ENCODE results near the gene RNPS1.

Gene RNPS1

GRCh38 chr16:2267913-2268666, at the start of gene RNPS1:
Gene RNPS1, minus strand, starts transcription at chr16:2268126. Its CDS starts 3,483 bp downstream, at chr16:2264643.
- peak; percentile 97 for DNase-seq

GRCh38 chr16:2317231-2318020, 49.5 kb upstream of the RNPS1 start:
- DNase-seq: no peak

GRCh38 chr16:2308089-2308962, 40.4 kb upstream of the RNPS1 start:
- no peak for DNase-seq

- DNase-seq: no peak
Measured at GRCh38 chr16:2299915-2300192, 31.9 kb upstream of the RNPS1 start.

GRCh38 chr16:2299121-2299914, 31.4 kb upstream of the RNPS1 start:
- DNase-seq: no peak

- no peak for DNase-seq
Measured at GRCh38 chr16:2298621-2299020, 30.7 kb upstream of the RNPS1 start.

- DNase-seq: no peak
Measured at GRCh38 chr16:2297506-2297860, 29.6 kb upstream of the RNPS1 start.

GRCh38 chr16:2296661-2297505, 29.0 kb upstream of the RNPS1 start:
- DNase-seq: peak; percentile 48

- no peak for DNase-seq
Measured at GRCh38 chr16:2295056-2295798, 27.3 kb upstream of the RNPS1 start.

- no peak for DNase-seq
Measured at GRCh38 chr16:2292221-2292620, 24.3 kb upstream of the RNPS1 start.

- DNase-seq: no peak
Measured at GRCh38 chr16:2289282-2289681, 21.4 kb upstream of the RNPS1 start.

GRCh38 chr16:2288726-2289125, 20.8 kb upstream of the RNPS1 start:
- peak; percentile 56 for DNase-seq

GRCh38 chr16:2287916-2288547, 20.1 kb upstream of the RNPS1 start:
- DNase-seq: no peak

GRCh38 chr16:2286550-2286949, 18.6 kb upstream of the RNPS1 start:
- no peak for DNase-seq

- no peak for DNase-seq
Measured at GRCh38 chr16:2285731-2286191, 17.8 kb upstream of the RNPS1 start.

- no peak for DNase-seq
Measured at GRCh38 chr16:2284797-2285576, 17.1 kb upstream of the RNPS1 start.

- DNase-seq: no peak
Measured at GRCh38 chr16:2284001-2284770, 16.3 kb upstream of the RNPS1 start.

GRCh38 chr16:2282866-2283555, 15.1 kb upstream of the RNPS1 start:
- DNase-seq: no peak
